ENCODE data around the gene TNKS1BP1.

GRCh38 chr11:57348636-57349313 lies 24.0 kb upstream of the TNKS1BP1 start:
- TF ChIP-seq POLR2AphosphoS5 (IDR thresholded peaks at IDR 0.05) (no peak), CTCF (IDR thresholded peaks at IDR 0.05) (no peak), EP300 (IDR thresholded peaks at IDR 0.05) (no peak), POLR2A (IDR thresholded peaks at IDR 0.05) (no peak)
